ENCODE results near the gene KCNIP4. TPM values are rescaled to one million over a fixed set of nuclear protein-coding genes. Genes with fewer than 3 reads are reported as not detected.
A peak's percentile ranks its signal among the peaks of the same experiment; 100 is the strongest.

Gene KCNIP4
- total RNA-seq, 1 donor from 2014 or later, result not detected

GRCh38 chr4:21664355-21664754, 284.2 kb downstream of the KCNIP4 start:
- Histone ChIP-seq H3K4me1 (no peaks in the 10 kb centered on the region), H3K4me3 (no peak overlapping the region), H3K36me3 (no peaks in the 10 kb centered on the region), H3K27ac (no peak overlapping the region), H3K27me3 (ENCODE audit: low read depth) (no peaks in the 10 kb centered on the region), H3K9me3 (no peaks in the 10 kb centered on the region)
- intact Hi-C loops (cut with DNase I), result no loop called here
- DNase-seq (no peak), ATAC-seq (no peak)
- no peak for TF ChIP-seq CTCF (IDR thresholded peaks at IDR 0.05)

- DNase-seq, result no peak
- peak in 1 of 2 donors; percentile 29 for ATAC-seq
- no peaks in the 10 kb centered on the region for H3K27me3 ChIP-seq (ENCODE audit: low read depth)
- H3K27ac ChIP-seq, result no peak overlapping the region
- no peak for TF ChIP-seq CTCF (IDR thresholded peaks at IDR 0.05)
- H3K4me1 ChIP-seq, result no peaks in the 10 kb centered on the region
- no peaks in the 10 kb centered on the region for H3K9me3 ChIP-seq
- no peaks in the 10 kb centered on the region for H3K36me3 ChIP-seq
- no peak overlapping the region for H3K4me3 ChIP-seq
- intact Hi-C loops (cut with DNase I), result no loop called here
These were observed 291.7 kb downstream of the KCNIP4 start for GRCh38 chr4:21656832-21657231.

GRCh38 chr4:21655031-21655430, 293.5 kb downstream of the KCNIP4 start:
- DNase-seq, result no peak
- no peaks in the 10 kb centered on the region for H3K9me3 ChIP-seq
- ATAC-seq, result no peak
- H3K4me3 ChIP-seq, result no peak overlapping the region
- TF ChIP-seq CTCF (IDR thresholded peaks at IDR 0.05), result no peak
- intact Hi-C loops (cut with DNase I), result no loop called here
- H3K36me3 ChIP-seq, result no peaks in the 10 kb centered on the region
- no peaks in the 10 kb centered on the region for H3K27me3 ChIP-seq (ENCODE audit: low read depth)
- no peak overlapping the region for H3K27ac ChIP-seq
- no peaks in the 10 kb centered on the region for H3K4me1 ChIP-seq

GRCh38 chr4:21652508-21653231, 295.9 kb downstream of the KCNIP4 start:
- no peaks in the 10 kb centered on the region for H3K27me3 ChIP-seq (ENCODE audit: low read depth)
- no peak for TF ChIP-seq CTCF (IDR thresholded peaks at IDR 0.05)
- no peaks in the 10 kb centered on the region for H3K4me1 ChIP-seq
- no peak overlapping the region for H3K4me3 ChIP-seq
- H3K36me3 ChIP-seq, result no peaks in the 10 kb centered on the region
- no peak overlapping the region for H3K27ac ChIP-seq
- intact Hi-C loops (cut with DNase I), result no loop called here
- H3K9me3 ChIP-seq, result no peaks in the 10 kb centered on the region
- DNase-seq, result no peak
- ATAC-seq, result no peak

GRCh38 chr4:21649391-21650090, 299.0 kb downstream of the KCNIP4 start:
- no peak for ATAC-seq
- no peaks in the 10 kb centered on the region for H3K4me1 ChIP-seq
- H3K9me3 ChIP-seq, result no peaks in the 10 kb centered on the region

More at GRCh38 chr4:21649391-21650090, 299.0 kb downstream of the KCNIP4 start:
- no peaks in the 10 kb centered on the region for H3K27me3 ChIP-seq (ENCODE audit: low read depth)
- no peaks in the 10 kb centered on the region for H3K36me3 ChIP-seq
- H3K27ac ChIP-seq, result no peak overlapping the region
- intact Hi-C loops (cut with DNase I), result no loop called here
- no peak overlapping the region for H3K4me3 ChIP-seq
- TF ChIP-seq CTCF (IDR thresholded peaks at IDR 0.05), result no peak
- DNase-seq, result no peak

All from lower lobe of right lung (tissue), 2 donors.